Mammary epithelial cell (primary cell): Measurements from ENCODE around the gene STIM1.
"Not testable (repeated sequence)": the region's sequence is repeated elsewhere in the genome, so short reads cannot be mapped to it uniquely, and the experiment has no call there.

Experiments used
- EZH2 ChIP-seq: IDR thresholded peaks from 2 replicates; pipeline ENCODE4 v1.6.1; 2012; ENCODE audit warnings: low read length, inconsistent platforms, borderline replicate concordance
- TF ChIP-seq, protein P1 (sequence below), 2 donors: IDR thresholded peaks in 1 of 2; conservative IDR thresholded peaks in 1 of 2; 2 replicates each; pipeline ENCODE4 v1.5.1; 2011 to 2012; ENCODE audit warnings: inconsistent platforms in 2 of 2, low read length in 2 of 2, mild to moderate bottlenecking in 2 of 2, control low read depth in 1 of 2, low read depth in 1 of 2; ENCODE audit not compliant: insufficient read depth in 1 of 2; ENCODE audit errors: extremely low read depth in 1 of 2

DNA sequence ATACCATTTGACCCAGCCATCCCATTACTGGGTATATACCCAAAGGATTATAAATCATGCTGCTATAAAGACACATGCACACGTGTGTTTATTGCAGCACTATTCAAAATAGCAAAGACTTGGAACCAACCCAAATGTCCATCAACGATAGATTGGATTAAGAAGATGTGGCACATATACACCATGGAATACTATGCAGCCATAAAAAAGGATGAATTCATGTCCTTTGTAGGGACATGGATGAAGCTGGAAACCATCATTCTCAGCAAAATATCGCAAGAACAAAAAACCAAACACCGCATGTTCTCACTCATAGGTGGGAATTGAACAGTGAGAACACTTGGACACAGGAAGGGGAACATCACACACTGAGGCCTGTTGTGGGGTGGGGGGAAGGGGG, 197.7 kb downstream of the STIM1 start:
- TF ChIP-seq, protein P1, sequence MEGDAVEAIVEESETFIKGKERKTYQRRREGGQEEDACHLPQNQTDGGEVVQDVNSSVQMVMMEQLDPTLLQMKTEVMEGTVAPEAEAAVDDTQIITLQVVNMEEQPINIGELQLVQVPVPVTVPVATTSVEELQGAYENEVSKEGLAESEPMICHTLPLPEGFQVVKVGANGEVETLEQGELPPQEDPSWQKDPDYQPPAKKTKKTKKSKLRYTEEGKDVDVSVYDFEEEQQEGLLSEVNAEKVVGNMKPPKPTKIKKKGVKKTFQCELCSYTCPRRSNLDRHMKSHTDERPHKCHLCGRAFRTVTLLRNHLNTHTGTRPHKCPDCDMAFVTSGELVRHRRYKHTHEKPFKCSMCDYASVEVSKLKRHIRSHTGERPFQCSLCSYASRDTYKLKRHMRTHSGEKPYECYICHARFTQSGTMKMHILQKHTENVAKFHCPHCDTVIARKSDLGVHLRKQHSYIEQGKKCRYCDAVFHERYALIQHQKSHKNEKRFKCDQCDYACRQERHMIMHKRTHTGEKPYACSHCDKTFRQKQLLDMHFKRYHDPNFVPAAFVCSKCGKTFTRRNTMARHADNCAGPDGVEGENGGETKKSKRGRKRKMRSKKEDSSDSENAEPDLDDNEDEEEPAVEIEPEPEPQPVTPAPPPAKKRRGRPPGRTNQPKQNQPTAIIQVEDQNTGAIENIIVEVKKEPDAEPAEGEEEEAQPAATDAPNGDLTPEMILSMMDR (conservative IDR thresholded peaks at IDR 0.05 in 1 of 2, IDR thresholded peaks at IDR 0.05 in 1 of 2; ENCODE audit: extremely low read depth in 1 of 2, insufficient read depth in 1 of 2, low read depth in 1 of 2, low read length in 2 of 2), result not testable (repeated sequence)
- TF ChIP-seq EZH2, result not testable (repeated sequence)
